GM12878 (cell line): ENCODE results near the gene DISP2. TPM values are rescaled to one million over a fixed set of nuclear protein-coding genes. Genes with fewer than 3 reads are reported as not detected.

Source experiments
- ATAC-seq: fragments of 200-7000 bp; cut with Tn5 transposase; 3 replicates; pipeline ENCODE4 v1.9.1; 2020; ENCODE audit warnings: mild to moderate bottlenecking, moderate library complexity
- BruUV-seq: library from RNA; stranded (reverse); fragments of 400-500 nt; replicated peaks from 2 replicates; lab custom pipeline; 2021; lab: Mats Ljungman, UMichigan
- CTCF ChIA-PET: fragments of 300-600 bp; sonication (Branson Sonifier 250); formaldehyde crosslinking; extraction: SDS; loops from one replicate; lab custom pipeline; 2021; ENCODE audit warnings: inconsistent platforms; lab: Yijun Ruan, JAX
- POLR2A ChIA-PET: fragments of 350-600 bp; formaldehyde crosslinking; extraction: SDS; loops from one replicate; lab custom pipeline; 2021; ENCODE audit warnings: inconsistent platforms; lab: Charles Lee
- RAD21 ChIA-PET: fragments of 300-600 bp; sonication (Branson Sonifier 250); formaldehyde crosslinking; loops from one replicate; lab custom pipeline; 2023; ENCODE audit warnings: antibody characterized with exemption; ENCODE audit not compliant: unreplicated experiment; lab: Charles Lee
- SMC1A ChIA-PET: fragments of 300-600 bp; sonication (Branson Sonifier 250); formaldehyde crosslinking; loops from one replicate; lab custom pipeline; 2023; ENCODE audit not compliant: unreplicated experiment, uncharacterized antibody; lab: Charles Lee
- DNase-seq: peaks from one replicate; pipeline ENCODE4 v3.0.0-alpha.2; 2011; ENCODE audit warnings: low read depth, low spot score
- FAIRE-seq: peaks from 3 replicates; lab custom pipeline; 2011; peaks lifted over from hg19 to GRCh38; lab: Jason Lieb, UNC
- H2AFZ ChIP-seq: 2 replicates; pipeline ENCODE4 v1.6.0; 2011; ENCODE audit warnings: low read depth, low read length, control low read depth; ENCODE audit not compliant: control insufficient read depth
- H3K27ac ChIP-seq: 2 replicates; pipeline ENCODE4 v1.5.1; 2011; ENCODE audit warnings: control low read depth; ENCODE audit not compliant: control insufficient read depth, insufficient read depth
- H3K27me3 ChIP-seq, 2 experiments: replicated peaks in 1 of 2; 2 replicates each; pipeline versions ENCODE4 v1.6.0 to v1.6.1; 2011; ENCODE audit warnings: low read length in 1 of 2; ENCODE audit not compliant: control insufficient read depth in 2 of 2, insufficient read depth in 2 of 2
- H3K36me3 ChIP-seq, 2 experiments: 2 replicates each; pipeline ENCODE4 v1.5.1; 2011; ENCODE audit warnings: low read length in 1 of 2; ENCODE audit not compliant: control insufficient read depth in 2 of 2, insufficient read depth in 2 of 2
- H3K4me1 ChIP-seq: 2 replicates; pipeline ENCODE4 v1.6.1; 2011; ENCODE audit warnings: mild to moderate bottlenecking, low read length, moderate library complexity, mixed read lengths; ENCODE audit not compliant: control insufficient read depth, insufficient read depth
- H3K4me2 ChIP-seq: 2 replicates; pipeline ENCODE4 v1.6.0; 2011; ENCODE audit warnings: control low read depth; ENCODE audit not compliant: control insufficient read depth, insufficient read depth
- H3K4me3 ChIP-seq: fragments of 200-600 bp; sonication (generic); 2 replicates; pipeline ENCODE4 v1.5.1; 2016
- H3K79me2 ChIP-seq: 2 replicates; pipeline ENCODE4 v1.6.0; 2011; ENCODE audit warnings: low read length; ENCODE audit not compliant: control insufficient read depth, insufficient read depth
- H3K9ac ChIP-seq: 2 replicates; pipeline ENCODE4 v1.8.0; 2011; ENCODE audit warnings: low read length, control low read depth, mixed read lengths; ENCODE audit not compliant: control insufficient read depth, insufficient read depth
- H3K9me3 ChIP-seq: replicated peaks from 3 replicates; pipeline ENCODE4 v1.5.1; 2011; ENCODE audit warnings: mild to moderate bottlenecking, low read length; ENCODE audit not compliant: control insufficient read depth, insufficient read depth
- H4K20me1 ChIP-seq: 2 replicates; pipeline ENCODE4 v1.6.0; 2011; ENCODE audit not compliant: control insufficient read depth, insufficient read depth
- CBX3 ChIP-seq: fragments of 200-600 bp; sonication (generic); IDR thresholded peaks from 2 replicates; pipeline ENCODE4 v1.6.1; 2016; ENCODE audit warnings: low read depth, borderline replicate concordance
- FOXK2 ChIP-seq: fragments of 450-650 bp; IDR thresholded peaks from 2 replicates; pipeline ENCODE4 v1.6.1; 2017; ENCODE audit warnings: mild to moderate bottlenecking, moderate library complexity
- KAT2A ChIP-seq: conservative IDR thresholded peaks from 2 replicates; pipeline ENCODE4 v1.6.1; 2011; ENCODE audit warnings: low read depth, low read length; ENCODE audit not compliant: control insufficient read depth
- SPI1 ChIP-seq: IDR thresholded peaks from 2 replicates; pipeline ENCODE4 v1.6.1; 2011; ENCODE audit warnings: low read depth, mild to moderate bottlenecking, low read length, moderate library complexity, borderline replicate concordance; ENCODE audit not compliant: insufficient read depth
- ZNF24 ChIP-seq: fragments of 450-650 bp; IDR thresholded peaks from 2 replicates; pipeline ENCODE4 v1.6.1; 2017; ENCODE audit warnings: antibody characterized with exemption, mild to moderate bottlenecking
- WGBS: methylation state at CpG from one replicate; pipeline ENCODE4 v1.1.6; 2016; ENCODE audit warnings: low lambda C conversion rate; ENCODE audit not compliant: insufficient replicate concordance, insufficient coverage; ENCODE audit errors: missing lambda C conversion rate; 5-methylcytosine and 5-hydroxymethylcytosine counted together
- in situ Hi-C: fragments of 300-500 bp; cut with MboI; formaldehyde crosslinking; loops from 9 replicates; pipeline ENCODE4 v1.14.3; 2018; ENCODE audit warnings: mixed read lengths
- intact Hi-C: fragments of 100-400 bp; cut with micrococcal nuclease; formaldehyde crosslinking; loops from one replicate; pipeline ENCODE4 v1.14.2; 2022; ENCODE audit not compliant: unreplicated experiment
- polyA plus RNA-seq, 11 experiments: library from polyadenylated mRNA; depleted of rRNA in 4 of 11; unstranded in 6 of 11; stranded (reverse) in 5 of 11; fragments of >200 nt; fragmentation: Nextera tagmentation in 4 of 11; fragmentation: Illumina TruSeq in 1 of 11; extraction: Ambion mirVana in 4 of 11; extraction: Trizol in 1 of 11; gene quantifications; 1 replicate in 1 of 11; 2 replicates in 10 of 11; pipeline versions ENCODE4 v1.2.1 to v1.2.3, GENCODE V29; 2011 to 2016; ENCODE audit warnings: inconsistent platforms in 2 of 11, missing spikeins in 2 of 11, low read depth in 1 of 11
- total RNA-seq, 4 experiments: library from RNA; depleted of rRNA in 3 of 4; stranded (reverse); fragments of >200 nt in 3 of 4; fragmentation: Illumina TruSeq in 1 of 4; extraction: Trizol in 1 of 4; gene quantifications; 2 replicates each; pipeline versions ENCODE4 v1.2.1 to v1.2.3, GENCODE V29; 2013 to 2021

The DISP2 gene
- total and polyA plus RNA-seq, 10 of the 15 experiments (the other 5 are each of a cell fraction or from before 2014, with no cell fraction given): under 0.01 to 0.20 (median 0.12) TPM; not detected in 7

DNA sequence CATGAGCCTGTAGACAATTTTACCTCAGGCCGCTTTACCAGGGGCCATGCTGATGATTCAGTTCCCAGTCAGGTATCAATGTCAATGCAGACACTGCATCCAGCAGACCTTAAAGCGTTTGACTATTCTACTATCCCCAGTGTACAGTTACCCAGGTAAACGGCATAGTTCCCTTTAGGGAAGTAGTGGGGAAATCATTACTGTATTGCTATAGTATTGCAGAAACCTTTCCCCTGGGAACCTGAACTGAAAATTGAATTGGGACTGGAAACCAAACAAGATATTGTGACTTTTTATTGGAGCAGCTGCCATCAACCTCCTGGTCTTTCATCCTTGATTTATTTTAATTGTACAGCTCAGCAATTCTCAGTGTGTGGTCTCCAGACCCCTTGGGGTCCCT lies 41.1 kb upstream of the DISP2 start (continued):
- TF ChIP-seq SPI1 (no peak), KAT2A (no peak)

- DNase-seq: no peak
- no peaks in the 10 kb centered on the region for H3K79me2 ChIP-seq
- H3K36me3 ChIP-seq: no peaks in the 10 kb centered on the region
- H3K4me3 ChIP-seq: no peak overlapping the region
- no TSS peak for BruUV-seq
- no peaks in the 10 kb centered on the region for H4K20me1 ChIP-seq
- intact Hi-C loops: no loop called here
- SMC1A ChIA-PET: interaction anchor here (0.6 to 7.6 kb wide), 5 partner anchors 10 to 38 kb away, joined by 3 to 42 read pairs (median 3); no protein-coding TSS in a partner anchor
- H3K4me2 ChIP-seq: no peak overlapping the region
- in situ Hi-C loops: no loop called here
- RAD21 ChIA-PET: interaction anchor here (1.0 to 1.5 kb wide), 3 partner anchors 21 to 100 kb away, joined by 3 read pairs; no protein-coding TSS in a partner anchor
- TF ChIP-seq CBX3 (no peak), ZNF24 (no peak), FOXK2 (no peak)
- TF ChIP-seq, all 136 proteins: peak for 0
- 3% methylated on average over 4 of the region's 4 CpGs for WGBS
- ChIA-PET CTCF (interaction anchor here (0.7 to 17.6 kb wide), 10 partner anchors 7 to 105 kb away, joined by 3 to 336 read pairs (median 6); partner anchors contain the start of genes CCDC9B and PLCB2), POLR2A (interaction anchor here (0.8 kb wide), 1 partner anchor 27 kb away, joined by 3 read pairs; no protein-coding TSS in a partner anchor)
- Histone ChIP-seq H3K27me3 (peaks cover 0 to 2% of the 10 kb centered on the region in 2 experiments; a peak in 2 of 4 replicates), H3K9ac (no peak overlapping the region), H2AFZ (no peak overlapping the region), H3K27ac (no peak overlapping the region), H3K9me3 (no peaks in the 10 kb centered on the region), H3K4me1 (peaks cover 5% of the 10 kb centered on the region; the same call in 1 of the 2 replicates)
- no peak for FAIRE-seq
- no peak for ATAC-seq
Observed at GRCh38 chr15:40317580-40317979, 40.4 kb upstream of the DISP2 start.
